Adipocyte (in vitro differentiated cells): Measurements from ENCODE around the gene PXYLP1.
A peak's percentile ranks its signal among the peaks of the same experiment; 100 is the strongest.

Experiments used
- DNase-seq: peaks from one replicate; pipeline ENCODE4 v3.0.0-alpha.2; 2015; ENCODE audit warnings: low read depth
- H3K27me3 ChIP-seq: replicated peaks from 2 replicates; pipeline ENCODE4 v1.7.0; 2013; ENCODE audit warnings: mild to moderate bottlenecking, low read length, moderate library complexity; ENCODE audit not compliant: control insufficient read depth, insufficient read depth
- H3K36me3 ChIP-seq: 2 replicates; pipeline ENCODE4 v1.7.0; 2013; ENCODE audit warnings: low read length, mild to moderate bottlenecking, moderate library complexity; ENCODE audit not compliant: control insufficient read depth, insufficient read depth, severe bottlenecking
- H3K4me1 ChIP-seq: 2 replicates; pipeline ENCODE4 v1.7.0; 2013; ENCODE audit warnings: mild to moderate bottlenecking, low read length, moderate library complexity; ENCODE audit not compliant: control insufficient read depth, insufficient read depth
- H3K4me3 ChIP-seq: 2 replicates; pipeline ENCODE4 v1.7.0; 2013; ENCODE audit warnings: mild to moderate bottlenecking, low read length, moderate library complexity
- H3K9ac ChIP-seq: 2 replicates; pipeline ENCODE4 v1.7.0; 2013; ENCODE audit warnings: mild to moderate bottlenecking, low read length, moderate library complexity
- H3K9me3 ChIP-seq: 2 replicates; pipeline ENCODE4 v1.7.0; 2013; ENCODE audit warnings: mild to moderate bottlenecking, low read length, moderate library complexity; ENCODE audit not compliant: control insufficient read depth

Gene PXYLP1

GRCh38 chr3:141240687-141241615 is 9.3 kb downstream of the PXYLP1 start:
- Histone ChIP-seq H3K27me3 (no peaks in the 10 kb centered on the region), H3K4me3 (no peak overlapping the region), H3K9me3 (no peaks in the 10 kb centered on the region), H3K9ac (no peak overlapping the region), H3K4me1 (peaks cover 31% of the 10 kb centered on the region), H3K36me3 (no peaks in the 10 kb centered on the region)
- DNase-seq: peak; percentile 28

GRCh38 chr3:141241616-141242376 is 10.2 kb downstream of the PXYLP1 start:
- no peaks in the 10 kb centered on the region for H3K9me3 ChIP-seq
- no peak overlapping the region for H3K9ac ChIP-seq
- H3K4me1 ChIP-seq: peaks cover 30% of the 10 kb centered on the region
- H3K36me3 ChIP-seq: no peaks in the 10 kb centered on the region
- no peak for DNase-seq
- no peak overlapping the region for H3K4me3 ChIP-seq
- H3K27me3 ChIP-seq: no peaks in the 10 kb centered on the region

GRCh38 chr3:141242377-141243092 is 10.9 kb downstream of the PXYLP1 start:
- Histone ChIP-seq H3K27me3 (no peaks in the 10 kb centered on the region), H3K9me3 (no peaks in the 10 kb centered on the region), H3K9ac (no peak overlapping the region), H3K4me3 (no peak overlapping the region), H3K4me1 (peaks cover 30% of the 10 kb centered on the region), H3K36me3 (no peaks in the 10 kb centered on the region)
- no peak for DNase-seq

- peak; percentile 8 for DNase-seq
- no peak overlapping the region for H3K4me3 ChIP-seq
Observed at GRCh38 chr3:141243271-141243707, 11.7 kb downstream of the PXYLP1 start.

GRCh38 chr3:141246224-141246957 is 14.8 kb downstream of the PXYLP1 start:
- DNase-seq: no peak
- Histone ChIP-seq H3K9ac (no peak overlapping the region), H3K27me3 (no peaks in the 10 kb centered on the region), H3K9me3 (no peaks in the 10 kb centered on the region), H3K4me3 (no peak overlapping the region), H3K4me1 (peaks cover 21% of the 10 kb centered on the region), H3K36me3 (no peaks in the 10 kb centered on the region)

More at GRCh38 chr3:141243271-141243707, 11.7 kb downstream of the PXYLP1 start:
- Histone ChIP-seq H3K9me3 (no peaks in the 10 kb centered on the region), H3K9ac (no peak overlapping the region), H3K27me3 (no peaks in the 10 kb centered on the region), H3K36me3 (no peaks in the 10 kb centered on the region), H3K4me1 (peaks cover 30% of the 10 kb centered on the region)

- no peak overlapping the region for H3K9ac ChIP-seq
- H3K4me1 ChIP-seq: peaks cover 16% of the 10 kb centered on the region
- H3K9me3 ChIP-seq: no peaks in the 10 kb centered on the region
- no peak overlapping the region for H3K4me3 ChIP-seq
- H3K27me3 ChIP-seq: no peaks in the 10 kb centered on the region
- no peak for DNase-seq
- no peaks in the 10 kb centered on the region for H3K36me3 ChIP-seq
Observed at GRCh38 chr3:141246958-141247301, 15.3 kb downstream of the PXYLP1 start.

- no peaks in the 10 kb centered on the region for H3K27me3 ChIP-seq
- DNase-seq: no peak
- H3K36me3 ChIP-seq: no peaks in the 10 kb centered on the region
- H3K9ac ChIP-seq: no peak overlapping the region
- no peak overlapping the region for H3K4me3 ChIP-seq
- peaks cover 5% of the 10 kb centered on the region for H3K4me1 ChIP-seq
- no peaks in the 10 kb centered on the region for H3K9me3 ChIP-seq
Observed at GRCh38 chr3:141248064-141248463, 16.4 kb downstream of the PXYLP1 start.

GRCh38 chr3:141249041-141249440 is 17.4 kb downstream of the PXYLP1 start:
- Histone ChIP-seq H3K9ac (no peak overlapping the region), H3K9me3 (no peaks in the 10 kb centered on the region), H3K4me3 (no peak overlapping the region), H3K36me3 (no peaks in the 10 kb centered on the region), H3K27me3 (no peaks in the 10 kb centered on the region), H3K4me1 (no peaks in the 10 kb centered on the region)
- no peak for DNase-seq

GRCh38 chr3:141250342-141250741 is 18.7 kb downstream of the PXYLP1 start:
- Histone ChIP-seq H3K4me3 (no peak overlapping the region), H3K36me3 (no peaks in the 10 kb centered on the region), H3K4me1 (no peaks in the 10 kb centered on the region), H3K9me3 (no peaks in the 10 kb centered on the region), H3K9ac (no peak overlapping the region), H3K27me3 (no peaks in the 10 kb centered on the region)
- DNase-seq: no peak

- Histone ChIP-seq H3K4me3 (no peak overlapping the region), H3K9me3 (no peaks in the 10 kb centered on the region), H3K9ac (no peak overlapping the region), H3K36me3 (no peaks in the 10 kb centered on the region), H3K4me1 (no peaks in the 10 kb centered on the region), H3K27me3 (no peaks in the 10 kb centered on the region)
- DNase-seq: peak; percentile 17
Observed at GRCh38 chr3:141250828-141251227, 19.2 kb downstream of the PXYLP1 start.
